Bronchus fibroblast of lung (primary cell): ENCODE results near the gene DEFB127. TPM values are rescaled to one million over a fixed set of nuclear protein-coding genes. Genes with fewer than 3 reads are reported as not detected.

Source experiments
- total RNA-seq: library from RNA; depleted of rRNA; stranded (reverse); fragments of >200 nt; gene quantifications from 2 replicates; pipeline ENCODE4 v1.2.3, GENCODE V29; 2015

The DEFB127 gene
- not detected in 2 replicates for total RNA-seq

GRCh38 chr20:157154-157553 lies at the start of gene DEFB127:
DEFB127 (plus strand) TSS chr20:157454; CDS start chr20:157545, 91 bp downstream.

DNA sequence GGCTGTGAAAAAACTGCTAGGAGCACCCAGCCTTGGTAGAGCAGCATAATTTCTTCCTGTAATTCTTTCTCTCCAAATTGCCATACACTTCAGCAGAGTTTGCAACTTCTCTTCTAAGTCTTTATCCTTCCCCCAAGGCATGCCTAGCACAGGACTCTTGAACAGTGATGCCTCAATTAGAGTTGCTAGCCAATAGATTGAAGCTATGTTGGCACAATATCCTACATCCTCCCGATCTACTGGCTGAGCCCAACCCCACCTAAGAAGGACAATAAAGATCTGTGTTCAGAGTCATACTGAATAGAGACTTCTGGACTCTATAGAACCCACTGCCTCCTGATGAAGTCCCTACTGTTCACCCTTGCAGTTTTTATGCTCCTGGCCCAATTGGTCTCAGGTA lies 15.0 kb upstream of the DEFB127 start, which contains the start of gene DEFB126:
Gene DEFB126 (plus strand): TSS at position 301 of the 400 bp plus-strand sequence. CDS start 39 bp downstream, at position 340.

DNA sequence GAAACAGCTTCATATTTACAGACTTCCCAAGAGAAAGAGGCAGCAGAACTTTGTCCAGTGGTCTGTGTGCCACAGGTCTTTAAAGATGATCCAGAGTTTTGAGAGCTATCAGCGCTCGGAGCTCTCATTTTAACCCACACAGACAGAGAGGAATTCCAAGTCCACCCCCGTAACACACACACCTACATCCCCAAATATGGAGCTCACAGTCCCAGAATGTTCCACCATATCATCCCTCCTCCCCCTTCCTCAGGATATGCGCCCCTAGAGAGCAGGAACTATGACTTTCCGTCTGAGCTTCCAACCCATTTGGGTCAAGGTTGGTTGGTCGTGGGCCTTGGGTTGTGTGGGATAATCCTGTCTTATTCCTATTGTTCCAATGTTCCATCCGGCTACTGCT lies 32.4 kb downstream of the DEFB127 start, which contains the start of gene DEFB128:
Gene DEFB128 (minus strand): TSS at position 101 of the 400 bp plus-strand sequence. CDS start 88 bp downstream, at position 13.

Other genes starting within 250 kb of the DEFB127 start
- not detected in 2 replicates for gene DEFB125, start 69.8 kb upstream of the DEFB127 start, total RNA-seq
- gene DEFB126, start 14.9 kb upstream of the DEFB127 start, total RNA-seq = not detected in 2 replicates
- not detected in 2 replicates for gene DEFB128, start 32.3 kb downstream of the DEFB127 start, total RNA-seq
- not detected in 2 replicates for gene DEFB129, start 69.8 kb downstream of the DEFB127 start, total RNA-seq
- not detected in 2 replicates for gene DEFB132, start 100.3 kb downstream of the DEFB127 start, total RNA-seq
- 1.8 and 2.8 TPM in 2 replicates for gene C20orf96, start 133.3 kb downstream of the DEFB127 start, total RNA-seq
- gene ZCCHC3, start 140.1 kb downstream of the DEFB127 start, total RNA-seq = 16.2 and 20.0 TPM in 2 replicates
- 16.0 and 16.1 TPM in 2 replicates for gene SOX12, start 168.1 kb downstream of the DEFB127 start, total RNA-seq
- 95.0 and 104 TPM in 2 replicates for gene NRSN2, start 189.7 kb downstream of the DEFB127 start, total RNA-seq
- gene TRIB3, start 223.3 kb downstream of the DEFB127 start, total RNA-seq = 106 and 115 TPM in 2 replicates